DND-41 (cell line): ENCODE measurements around the gene FBXW8.
A peak's percentile ranks its signal among the peaks of the same experiment; 100 is the strongest.

Experiments used
- ATAC-seq: fragments of 200-7000 bp; cut with Tn5 transposase; 3 replicates; pipeline ENCODE4 v1.9.1; 2021; ENCODE audit warnings: low read depth; ENCODE audit not compliant: insufficient read depth
- DNase-seq: peaks from one replicate; pipeline ENCODE4 v3.0.0-alpha.2; 2020
- H2AFZ ChIP-seq: 2 replicates; pipeline ENCODE4 v1.6.0; 2012; ENCODE audit warnings: low read depth, low read length
- H3K27ac ChIP-seq: 2 replicates; pipeline ENCODE4 v1.5.1; 2012; ENCODE audit warnings: low read length, inconsistent platforms
- H3K27me3 ChIP-seq: fragments of 200-600 bp; sonication (generic); 2 replicates; pipeline ENCODE4 v1.6.0; 2012; ENCODE audit warnings: low read length, mild to moderate bottlenecking, inconsistent platforms; ENCODE audit not compliant: insufficient read depth, poor library complexity
- H3K36me3 ChIP-seq: 2 replicates; pipeline ENCODE4 v1.5.1; 2012; ENCODE audit warnings: low read length, inconsistent platforms; ENCODE audit not compliant: insufficient read depth
- H3K4me1 ChIP-seq: 2 replicates; pipeline ENCODE4 v1.5.1; 2012; ENCODE audit warnings: mild to moderate bottlenecking, low read length; ENCODE audit not compliant: insufficient read depth
- H3K4me2 ChIP-seq: 2 replicates; pipeline ENCODE4 v1.6.0; 2012; ENCODE audit warnings: mild to moderate bottlenecking, moderate library complexity, low read length, inconsistent platforms; ENCODE audit not compliant: insufficient read depth
- H3K4me3 ChIP-seq, 2 experiments: fragments of 200-600 bp in 1 of 2; shearing (Covaris generic) in 1 of 2; 2 replicates each; pipeline ENCODE4 v1.5.1; 2012 to 2016; ENCODE audit warnings: inconsistent platforms in 2 of 2, low read length in 2 of 2, mild to moderate bottlenecking in 2 of 2, low read depth in 1 of 2, moderate library complexity in 1 of 2
- H3K79me2 ChIP-seq: 2 replicates; pipeline ENCODE4 v1.6.0; 2012; ENCODE audit warnings: low read length, inconsistent platforms; ENCODE audit not compliant: insufficient read depth
- H3K9ac ChIP-seq: 2 replicates; pipeline ENCODE4 v1.6.0; 2012; ENCODE audit warnings: low read depth, mild to moderate bottlenecking, inconsistent platforms, low read length, moderate library complexity
- H3K9me3 ChIP-seq: 2 replicates; pipeline ENCODE4 v1.5.1; 2012; ENCODE audit warnings: low read length, moderate library complexity, mild to moderate bottlenecking, inconsistent platforms; ENCODE audit not compliant: insufficient read depth, severe bottlenecking
- H4K20me1 ChIP-seq: 2 replicates; pipeline ENCODE4 v1.6.0; 2012; ENCODE audit warnings: low read length; ENCODE audit not compliant: insufficient read depth
- CTCF ChIP-seq: IDR thresholded peaks from 2 replicates; pipeline ENCODE4 v1.5.1; 2012; ENCODE audit warnings: borderline replicate concordance, low read length, moderate library complexity, mild to moderate bottlenecking; ENCODE audit not compliant: poor library complexity, severe bottlenecking; ENCODE audit errors: extremely low read depth
- EZH2 ChIP-seq: IDR thresholded peaks from 3 replicates; pipeline ENCODE4 v1.6.1; 2012; ENCODE audit warnings: borderline replicate concordance, low read depth, mild to moderate bottlenecking, moderate library complexity, low read length, inconsistent platforms; ENCODE audit not compliant: severe bottlenecking

Gene FBXW8

GRCh38 chr12:117033382-117034221 lies 122.9 kb downstream of the FBXW8 start:
- H3K79me2 ChIP-seq: no peaks in the 10 kb centered on the region
- ATAC-seq (no peak; the same call in 2 of the 3 replicates), DNase-seq (no peak)
- peaks cover 55% of the 10 kb centered on the region for H3K36me3 ChIP-seq
- no peak overlapping the region for H2AFZ ChIP-seq
- no peak overlapping the region for H3K9ac ChIP-seq
- H3K4me3 ChIP-seq: no peak overlapping the region
- no peaks in the 10 kb centered on the region for H4K20me1 ChIP-seq
- no peak for TF ChIP-seq CTCF
- no peak for TF ChIP-seq EZH2
- H3K4me1 ChIP-seq: no peaks in the 10 kb centered on the region
- 0 out of 2 replicates have a peak overlapping the region, but pooled peaks have one; percentile 20 for H3K27ac ChIP-seq
- H3K4me2 ChIP-seq: no peak overlapping the region
- no peaks in the 10 kb centered on the region for H3K27me3 ChIP-seq
- no peaks in the 10 kb centered on the region for H3K9me3 ChIP-seq

GRCh38 chr12:117034249-117034648 lies 123.5 kb downstream of the FBXW8 start:
- TF ChIP-seq CTCF: no peak
- no peak for TF ChIP-seq EZH2
- Histone ChIP-seq H3K9ac (no peak overlapping the region), H3K79me2 (no peaks in the 10 kb centered on the region), H3K4me3 (no peak overlapping the region), H3K4me1 (no peaks in the 10 kb centered on the region), H3K27ac (peak overlapping the region; percentile 18; the same call in 1 of the 2 replicates), H3K27me3 (no peaks in the 10 kb centered on the region), H3K9me3 (no peaks in the 10 kb centered on the region), H2AFZ (no peak overlapping the region), H3K36me3 (peaks cover 57% of the 10 kb centered on the region), H4K20me1 (no peaks in the 10 kb centered on the region), H3K4me2 (no peak overlapping the region)
- ATAC-seq (no peak), DNase-seq (no peak)

GRCh38 chr12:117034701-117035151 lies 124.0 kb downstream of the FBXW8 start:
- ATAC-seq: no peak
- DNase-seq: no peak
- H2AFZ ChIP-seq: no peak overlapping the region
- no peaks in the 10 kb centered on the region for H3K27me3 ChIP-seq
- H3K9me3 ChIP-seq: no peaks in the 10 kb centered on the region
- H3K4me2 ChIP-seq: no peak overlapping the region
- H3K4me1 ChIP-seq: no peaks in the 10 kb centered on the region
- TF ChIP-seq EZH2: no peak
- no peak for TF ChIP-seq CTCF
- no peak overlapping the region for H3K4me3 ChIP-seq
- peak overlapping the region; percentile 18; the same call in 1 of the 2 replicates for H3K27ac ChIP-seq
- H3K79me2 ChIP-seq: no peaks in the 10 kb centered on the region
- H3K9ac ChIP-seq: no peak overlapping the region
- peaks cover 55% of the 10 kb centered on the region for H3K36me3 ChIP-seq
- no peaks in the 10 kb centered on the region for H4K20me1 ChIP-seq
